ENCODE data around the gene CYP24A1.

CYP24A1 gene

DNA sequence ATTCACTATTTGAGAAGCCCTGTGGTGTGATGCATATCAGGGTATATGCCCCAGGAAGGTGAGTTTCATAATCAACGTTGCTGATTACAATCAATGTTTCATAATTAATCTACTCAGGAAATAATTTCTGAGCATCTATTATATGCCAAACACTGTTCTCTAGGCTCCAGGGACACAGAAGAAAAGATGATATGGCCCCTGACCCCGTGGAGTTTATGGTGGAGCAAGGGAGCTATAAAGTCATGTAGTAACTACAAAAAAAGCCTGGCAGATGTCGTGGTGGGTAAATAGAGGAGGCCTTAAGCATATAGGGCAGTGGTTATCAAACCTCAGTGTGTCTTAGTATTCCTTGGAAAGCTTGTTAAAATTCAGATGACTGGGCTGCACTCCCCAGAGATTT lies 63.3 kb downstream of the CYP24A1 start:
- DNase-seq = no peak

DNA sequence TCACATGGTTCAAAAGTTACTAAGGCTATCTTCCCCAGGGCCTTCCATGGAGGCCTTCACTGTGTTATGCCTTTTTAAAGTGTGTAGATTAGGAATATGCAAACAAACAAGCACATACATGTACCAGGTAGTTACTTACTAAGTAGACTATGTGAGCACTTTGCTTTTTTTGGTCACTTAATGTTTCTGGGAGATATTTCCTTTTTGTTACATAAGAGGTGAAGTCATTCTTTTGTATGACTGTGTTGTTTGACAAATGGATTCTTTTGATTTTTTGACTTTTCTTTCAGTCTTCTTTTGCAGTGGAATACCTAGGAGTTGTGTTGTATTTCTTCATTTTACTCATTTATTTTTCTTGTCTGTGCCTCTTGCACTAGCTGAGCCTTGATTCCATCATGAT lies 63.7 kb downstream of the CYP24A1 start:
- no peak for DNase-seq

DNA sequence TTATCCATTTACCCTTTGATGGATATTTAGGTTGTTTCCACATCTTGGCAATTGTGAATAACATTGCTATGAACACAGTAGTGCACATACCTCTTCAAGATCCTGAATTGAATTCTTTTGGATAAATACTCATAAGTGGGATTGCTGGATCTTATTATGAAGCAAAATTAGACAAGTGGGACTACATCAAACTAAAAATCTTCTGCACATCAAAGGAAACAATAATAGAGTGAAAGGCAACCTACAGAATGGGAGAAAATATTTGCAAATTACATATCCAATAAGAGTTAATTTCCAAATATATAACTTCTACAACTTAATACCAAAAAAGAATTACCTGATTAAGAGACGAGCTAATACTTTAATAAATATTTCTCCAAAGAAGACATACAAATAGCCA lies 65.0 kb downstream of the CYP24A1 start:
- DNase-seq = no peak

DNA sequence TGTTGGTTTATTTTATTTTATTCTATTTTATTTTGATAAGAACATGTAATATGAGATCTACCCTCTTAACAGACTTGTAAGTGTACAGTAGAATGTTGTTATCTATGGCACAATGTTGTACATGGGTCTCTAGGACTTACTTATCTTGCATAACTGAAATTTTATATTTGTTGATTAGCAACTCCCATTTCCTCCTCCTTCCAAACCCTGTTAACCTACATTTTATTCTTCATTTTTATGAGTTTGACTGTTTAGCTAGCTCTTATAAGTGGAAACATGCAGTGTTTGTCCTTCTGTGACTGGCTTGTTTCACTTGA lies 65.5 kb downstream of the CYP24A1 start:
- DNase-seq = no peak

DNA sequence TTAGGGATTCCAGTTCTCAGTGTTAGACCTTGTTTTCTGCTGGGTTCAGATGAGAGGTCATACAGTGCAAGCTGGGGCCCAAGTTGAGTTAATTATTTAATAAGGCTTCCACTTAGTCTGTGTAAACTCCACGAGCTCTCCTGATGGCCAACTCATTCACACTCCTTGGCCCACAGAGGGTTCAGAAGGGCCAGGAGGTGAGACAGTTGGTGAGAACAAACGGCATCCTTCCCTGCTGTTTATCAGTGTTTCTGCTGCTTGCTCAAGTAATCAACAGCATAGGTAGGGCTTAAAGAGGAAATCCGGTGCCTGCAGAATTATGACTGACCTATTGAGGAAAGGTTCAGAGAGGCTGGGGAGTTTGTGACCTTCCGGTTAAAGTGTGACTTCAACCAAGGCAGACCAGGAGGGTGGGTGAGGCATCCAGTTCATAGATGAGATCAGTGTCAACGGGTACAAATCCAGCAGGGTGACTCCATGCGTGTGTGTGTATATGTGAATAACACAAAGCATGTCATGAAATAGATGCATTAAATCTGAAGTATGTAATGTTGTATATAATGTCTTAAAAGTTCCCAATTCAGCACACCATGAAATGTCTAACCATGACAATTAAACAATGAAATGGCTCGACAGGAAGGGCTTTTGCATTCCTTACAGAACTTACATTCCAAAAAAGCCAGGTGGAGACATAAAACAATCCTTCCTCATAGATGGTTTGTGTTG lies 66.0 kb downstream of the CYP24A1 start:
- DNase-seq = no peak

DNA sequence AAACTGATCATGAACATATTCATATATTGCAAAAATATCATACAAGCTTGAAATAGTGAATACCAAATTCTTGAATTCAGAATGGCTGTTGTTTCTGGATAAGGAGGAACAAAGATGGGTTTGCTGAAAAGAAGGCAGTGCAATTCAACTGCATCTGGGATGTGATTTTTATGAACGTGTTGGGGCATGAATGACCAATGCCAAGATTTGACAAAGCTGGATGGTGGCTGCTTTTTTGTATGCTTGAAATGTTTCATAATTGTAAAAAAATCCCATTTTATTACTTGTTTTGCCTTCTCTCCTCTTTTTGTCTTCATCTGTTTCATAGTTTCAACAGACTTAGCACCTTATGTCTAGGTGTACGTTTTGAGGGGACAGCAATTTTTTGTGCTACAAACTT lies 66.6 kb downstream of the CYP24A1 start:
- no peak for DNase-seq

DNA sequence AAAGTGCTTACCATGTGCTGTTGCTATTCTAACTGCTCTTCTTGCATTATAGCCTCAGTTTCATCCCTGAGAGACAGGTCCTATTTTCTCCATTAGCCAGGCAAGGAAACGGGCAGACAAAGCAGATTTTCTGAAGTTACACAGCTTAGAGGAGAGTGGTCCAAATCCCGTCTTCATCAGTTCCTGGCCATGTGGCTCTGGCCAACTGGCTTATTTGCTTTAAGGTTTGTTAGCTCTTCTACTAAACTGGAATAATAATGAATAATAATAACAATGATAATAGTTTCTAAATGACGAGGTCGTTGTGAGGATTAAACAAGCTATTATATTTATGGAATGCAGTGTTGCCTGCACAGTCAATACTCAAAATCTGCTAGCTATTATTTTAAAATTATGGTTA lies 67.6 kb downstream of the CYP24A1 start:
- no peak for DNase-seq

DNA sequence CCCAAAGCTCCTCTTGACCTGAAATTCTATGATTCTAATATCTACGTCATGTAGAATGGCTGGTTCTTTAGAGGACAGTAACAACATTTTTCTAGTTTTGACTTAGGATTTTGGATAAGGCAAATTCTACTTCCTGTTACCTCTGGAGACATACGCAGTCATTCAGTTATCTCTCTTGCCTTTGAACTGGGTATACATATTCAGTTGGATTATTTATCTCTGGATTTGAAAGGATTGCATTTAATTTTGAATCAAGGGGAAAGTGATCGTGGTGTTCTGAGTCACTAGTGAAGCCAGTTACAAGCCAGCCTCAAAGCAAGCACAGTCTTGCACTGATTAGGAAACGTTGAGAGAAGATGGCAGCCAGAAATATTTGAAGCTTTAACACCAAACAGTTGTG lies 68.1 kb downstream of the CYP24A1 start:
- DNase-seq = no peak

DNA sequence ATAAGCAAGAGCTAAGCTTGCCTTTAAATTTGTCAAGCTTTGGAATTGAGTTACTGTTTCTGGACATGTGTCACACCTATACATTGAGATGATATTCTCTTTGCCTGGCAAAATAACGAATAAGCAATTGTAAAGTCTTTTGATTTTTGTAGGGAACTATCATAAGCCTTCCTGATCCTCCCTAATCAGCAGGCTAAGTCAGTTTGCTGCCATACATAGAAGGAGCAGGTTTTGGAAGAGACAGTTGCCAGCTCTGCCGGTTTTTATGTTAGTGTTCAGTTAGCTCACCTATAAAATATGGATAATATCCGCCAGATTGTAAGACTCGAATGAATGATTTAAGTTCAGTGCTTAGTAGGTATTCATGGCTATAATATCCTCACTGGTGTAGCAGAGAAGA lies 69.0 kb downstream of the CYP24A1 start:
- DNase-seq = no peak

DNA sequence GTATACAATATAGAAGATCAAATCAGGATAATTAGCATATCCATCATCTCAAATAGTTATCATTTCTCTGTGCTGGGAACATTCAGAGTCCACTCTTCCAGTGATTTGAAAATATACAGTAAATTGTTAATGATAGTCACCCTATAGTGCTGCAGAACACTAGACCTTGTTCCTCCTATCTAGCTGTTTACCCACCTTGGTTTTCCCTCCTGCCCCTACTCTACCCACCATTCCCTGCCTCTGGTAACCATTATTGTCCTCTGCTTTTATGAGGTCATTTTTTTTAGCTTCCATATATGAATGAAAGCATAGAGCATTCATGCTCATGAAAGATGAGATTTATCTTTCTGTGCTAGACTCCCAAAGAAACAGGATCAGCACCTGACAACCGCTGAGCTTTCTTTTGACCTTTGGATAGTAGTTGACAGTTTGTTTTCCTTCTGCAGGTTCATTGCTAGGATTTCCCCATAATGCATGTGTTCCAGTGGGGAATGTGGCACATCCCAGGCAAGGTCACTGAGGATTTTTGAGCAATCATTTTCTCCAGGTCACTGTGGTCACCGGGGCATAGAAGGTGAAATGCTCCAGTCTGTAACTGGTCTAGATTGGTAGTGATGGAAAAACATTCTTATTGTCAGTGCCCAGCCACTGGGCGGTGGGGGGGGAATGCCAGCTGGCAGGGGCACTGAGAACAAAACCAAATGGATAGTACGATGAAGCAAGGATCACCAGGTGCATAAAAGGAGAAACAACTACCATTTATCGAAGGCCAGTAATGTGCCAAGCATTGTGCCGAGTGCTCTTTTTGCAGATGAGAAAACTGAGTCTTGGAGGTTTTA lies 69.8 kb downstream of the CYP24A1 start:
- DNase-seq = no peak
